GM12878 (cell line): ENCODE data around the gene REXO2. TPM values are rescaled to one million over a fixed set of nuclear protein-coding genes. Genes with fewer than 3 reads are reported as not detected.

Experiments used
- CBFB ChIP-seq: IDR thresholded peaks from 2 replicates; pipeline ENCODE4 v1.6.1; 2016; ENCODE audit warnings: antibody characterized with exemption, low read depth
- CREB1 ChIP-seq: IDR thresholded peaks from 2 replicates; pipeline ENCODE4 v1.6.1; 2012; ENCODE audit warnings: low read depth, mild to moderate bottlenecking, inconsistent platforms
- EED ChIP-seq: sonication (generic); IDR thresholded peaks from 2 replicates; pipeline ENCODE4 v1.6.1; 2016; ENCODE audit warnings: antibody characterized with exemption, low read depth
- EGR1 ChIP-seq, 2 experiments: IDR thresholded peaks; 1 replicate in 1 of 2; 2 replicates in 1 of 2; pipeline ENCODE4 v1.6.1; 2011 to 2012; ENCODE audit warnings: low read depth in 2 of 2, low read length in 2 of 2, borderline replicate concordance in 1 of 2, mild to moderate bottlenecking in 1 of 2, moderate library complexity in 1 of 2
- EP300 ChIP-seq, 2 experiments: fragments of 150-350 bp in 1 of 2; IDR thresholded peaks; 2 replicates each; pipeline ENCODE4 v1.6.1; 2011 to 2012; ENCODE audit warnings: low read depth in 2 of 2, low read length in 2 of 2, borderline replicate concordance in 1 of 2, improper control_type of control experiment in 1 of 2, inconsistent platforms in 1 of 2; ENCODE audit not compliant: control insufficient read depth in 1 of 2
- ETV6 ChIP-seq, 2 experiments: fragments of 450-650 bp in 1 of 2; IDR thresholded peaks in 1 of 2; conservative IDR thresholded peaks in 1 of 2; 2 replicates each; pipeline ENCODE4 v1.6.1; 2014; ENCODE audit warnings: antibody characterized with exemption in 1 of 2, borderline replicate concordance in 1 of 2, low read depth in 1 of 2, mild to moderate bottlenecking in 1 of 2, moderate library complexity in 1 of 2
- FOS ChIP-seq: IDR thresholded peaks from 3 replicates; pipeline ENCODE4 v1.6.1; 2011; ENCODE audit warnings: borderline replicate concordance; ENCODE audit not compliant: insufficient read length; ENCODE audit errors: extremely low read depth
- HDAC6 ChIP-seq: fragments of 200-600 bp; sonication (generic); IDR thresholded peaks from one replicate; pipeline ENCODE4 v1.8.0; 2017; ENCODE audit warnings: antibody characterized with exemption; ENCODE audit not compliant: unreplicated experiment
- KLF5 ChIP-seq: fragments of 450-650 bp; IDR thresholded peaks from 2 replicates; pipeline ENCODE4 v1.6.1; 2014; ENCODE audit warnings: mild to moderate bottlenecking; ENCODE audit not compliant: partially characterized antibody
- SMAD1 ChIP-seq: fragments of 450-650 bp; IDR thresholded peaks from 2 replicates; pipeline ENCODE4 v1.6.1; 2018; ENCODE audit warnings: mild to moderate bottlenecking, low read depth; ENCODE audit not compliant: partially characterized antibody
- STAT3 ChIP-seq: IDR thresholded peaks from 2 replicates; pipeline ENCODE4 v1.6.1; 2011; ENCODE audit warnings: low read depth, low read length, improper control_type of control experiment
- WRNIP1 ChIP-seq: IDR thresholded peaks from 2 replicates; pipeline ENCODE4 v1.6.1; 2011; ENCODE audit warnings: low read depth, low read length, improper control_type of control experiment, borderline replicate concordance
- polyA plus RNA-seq, 11 experiments: library from polyadenylated mRNA; depleted of rRNA in 4 of 11; unstranded in 6 of 11; stranded (reverse) in 5 of 11; fragments of >200 nt; fragmentation: Nextera tagmentation in 4 of 11; fragmentation: Illumina TruSeq in 1 of 11; extraction: Ambion mirVana in 4 of 11; extraction: Trizol in 1 of 11; gene quantifications; 1 replicate in 1 of 11; 2 replicates in 10 of 11; pipeline versions ENCODE4 v1.2.1 to v1.2.3, GENCODE V29; 2011 to 2016; ENCODE audit warnings: inconsistent platforms in 2 of 11, missing spikeins in 2 of 11, low read depth in 1 of 11
- total RNA-seq, 4 experiments: library from RNA; depleted of rRNA in 3 of 4; stranded (reverse); fragments of >200 nt in 3 of 4; fragmentation: Illumina TruSeq in 1 of 4; extraction: Trizol in 1 of 4; gene quantifications; 2 replicates each; pipeline versions ENCODE4 v1.2.1 to v1.2.3, GENCODE V29; 2013 to 2021
- TF ChIP-seq, protein P1 (sequence below): IDR thresholded peaks from 2 replicates; pipeline ENCODE4 v1.6.1; 2012; ENCODE audit warnings: low read depth, low read length, improper control_type of control experiment
- TF ChIP-seq, protein P2 (sequence below): IDR thresholded peaks from 2 replicates; pipeline ENCODE4 v1.6.1; 2012; ENCODE audit warnings: low read depth, low read length, improper control_type of control experiment

REXO2 gene
- total and polyA plus RNA-seq, 10 of the 15 experiments (the other 5 are each of a cell fraction or from before 2014, with no cell fraction given), result 3.3 to 12.5 (median 5.3) TPM

DNA sequence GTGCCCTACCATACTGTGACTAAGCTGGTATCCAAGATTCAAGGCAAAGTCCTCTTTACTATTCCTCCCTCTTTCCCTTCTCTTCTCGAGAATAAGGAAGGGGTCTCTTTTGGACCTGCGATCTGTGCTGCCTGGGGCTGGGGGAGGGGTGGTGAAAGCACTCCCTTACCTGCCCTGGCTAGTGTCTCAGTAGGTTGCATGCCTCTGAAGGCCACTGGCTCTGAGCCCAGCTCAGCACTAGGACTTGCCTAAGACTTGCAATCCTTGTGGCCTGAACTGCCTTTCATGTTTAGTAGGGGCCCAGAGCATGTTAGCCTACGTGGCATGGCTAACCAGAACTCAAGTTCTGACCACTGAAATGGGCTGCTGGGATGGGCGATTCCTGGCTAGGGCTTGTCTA is 13.0 kb upstream of the REXO2 start (continued):
- TF ChIP-seq CBFB (no peak), HDAC6 (no peak), EED (no peak), KLF5 (no peak), CREB1 (no peak), WRNIP1 (no peak), EP300 (IDR thresholded peaks at IDR 0.05; ENCODE audit: borderline replicate concordance in 1 of 2, control insufficient read depth in 1 of 2, low read depth in 2 of 2, low read length in 2 of 2) (no peak), SMAD1 (no peak), ETV6 (conservative IDR thresholded peaks at IDR 0.05 in 1 of 2, IDR thresholded peaks at IDR 0.05 in 1 of 2; ENCODE audit: borderline replicate concordance in 1 of 2, low read depth in 1 of 2) (no peak), STAT3 (no peak), FOS (no peak), EGR1 (IDR thresholded peaks at IDR 0.05; ENCODE audit: borderline replicate concordance in 1 of 2, low read depth in 2 of 2, low read length in 2 of 2) (no peak)
- TF ChIP-seq, protein P1, sequence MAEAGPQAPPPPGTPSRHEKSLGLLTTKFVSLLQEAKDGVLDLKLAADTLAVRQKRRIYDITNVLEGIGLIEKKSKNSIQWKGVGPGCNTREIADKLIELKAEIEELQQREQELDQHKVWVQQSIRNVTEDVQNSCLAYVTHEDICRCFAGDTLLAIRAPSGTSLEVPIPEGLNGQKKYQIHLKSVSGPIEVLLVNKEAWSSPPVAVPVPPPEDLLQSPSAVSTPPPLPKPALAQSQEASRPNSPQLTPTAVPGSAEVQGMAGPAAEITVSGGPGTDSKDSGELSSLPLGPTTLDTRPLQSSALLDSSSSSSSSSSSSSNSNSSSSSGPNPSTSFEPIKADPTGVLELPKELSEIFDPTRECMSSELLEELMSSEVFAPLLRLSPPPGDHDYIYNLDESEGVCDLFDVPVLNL, result no peak
- TF ChIP-seq, protein P2, sequence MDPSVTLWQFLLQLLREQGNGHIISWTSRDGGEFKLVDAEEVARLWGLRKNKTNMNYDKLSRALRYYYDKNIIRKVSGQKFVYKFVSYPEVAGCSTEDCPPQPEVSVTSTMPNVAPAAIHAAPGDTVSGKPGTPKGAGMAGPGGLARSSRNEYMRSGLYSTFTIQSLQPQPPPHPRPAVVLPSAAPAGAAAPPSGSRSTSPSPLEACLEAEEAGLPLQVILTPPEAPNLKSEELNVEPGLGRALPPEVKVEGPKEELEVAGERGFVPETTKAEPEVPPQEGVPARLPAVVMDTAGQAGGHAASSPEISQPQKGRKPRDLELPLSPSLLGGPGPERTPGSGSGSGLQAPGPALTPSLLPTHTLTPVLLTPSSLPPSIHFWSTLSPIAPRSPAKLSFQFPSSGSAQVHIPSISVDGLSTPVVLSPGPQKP, result no peak
